HL-60 (cell line): Measurements from ENCODE around the gene ERF.

Source experiments
- DNase-seq, 2 experiments: peaks; one replicate each; pipeline ENCODE4 v3.0.0-alpha.2; 2010 to 2020; ENCODE audit warnings: low read depth in 1 of 2, low spot score in 1 of 2
- H3K27ac ChIP-seq: fragments of 250-450 bp; sonication (Bioruptor Pico); replicated peaks from 2 replicates; pipeline ENCODE4 v1.5.1; 2020; ENCODE audit warnings: mild to moderate bottlenecking, moderate library complexity
- H3K27me3 ChIP-seq: fragments of 250-450 bp; sonication (Bioruptor Pico); 2 replicates; pipeline ENCODE4 v1.5.1; 2021; ENCODE audit warnings: mild to moderate bottlenecking, moderate library complexity; ENCODE audit not compliant: insufficient read depth, poor library complexity, severe bottlenecking
- H3K4me3 ChIP-seq: replicated peaks from 2 replicates; pipeline ENCODE4 v1.5.1; 2011; ENCODE audit warnings: mild to moderate bottlenecking, control low read depth, low read length; ENCODE audit not compliant: insufficient read depth
- CTCF ChIP-seq: IDR thresholded peaks from one replicate; pipeline ENCODE4 v1.5.1; 2011; ENCODE audit warnings: low read length, control low read depth, inconsistent platforms; ENCODE audit not compliant: insufficient read depth
- GABPA ChIP-seq: IDR thresholded peaks from 2 replicates; pipeline ENCODE4 v1.6.1; 2012; ENCODE audit warnings: low read depth
- POLR2AphosphoS5 ChIP-seq: IDR thresholded peaks from 2 replicates; pipeline ENCODE4 v1.6.1; 2012; ENCODE audit warnings: low read depth
- REST ChIP-seq: IDR thresholded peaks from 2 replicates; pipeline ENCODE4 v1.6.1; 2012; ENCODE audit warnings: low read depth; ENCODE audit not compliant: insufficient replicate concordance
- SPI1 ChIP-seq: IDR thresholded peaks from 2 replicates; pipeline ENCODE4 v1.6.1; 2012; ENCODE audit warnings: low read depth, mild to moderate bottlenecking, borderline replicate concordance

Gene ERF

GRCh38 chr19:42244347-42245220, 10.3 kb downstream of the ERF start:
- no peaks in the 10 kb centered on the region for H3K27me3 ChIP-seq
- peak; percentile 89 to 96 for DNase-seq
- peak overlapping the region; percentile 78 for H3K27ac ChIP-seq
- peak; percentile 80 for TF ChIP-seq SPI1
- TF ChIP-seq REST = no peak
- TF ChIP-seq GABPA = peak; percentile 84
- TF ChIP-seq POLR2AphosphoS5 = 0 out of 2 replicates have a peak, but pooled peaks have one; percentile 6
- peak; percentile 37 for TF ChIP-seq CTCF
- peak overlapping the region; percentile 47 for H3K4me3 ChIP-seq

GRCh38 chr19:42242512-42243409, 12.2 kb downstream of the ERF start, which contains the start of gene GSK3A:
TSS of gene GSK3A (minus strand) at chr19:42242602. CDS start at chr19:42242465, 137 bp downstream.
- Histone ChIP-seq H3K4me3 (peak within 1 kb of the TSS; percentile 74), H3K27me3 (no peaks in the 10 kb centered on the region), H3K27ac (peak within 1 kb of the TSS; percentile 78)
- DNase-seq = peak; percentile 99
- TF ChIP-seq SPI1 (peak; percentile 61; the same call in 1 of the 2 replicates), GABPA (peak; percentile 44), REST (no peak), CTCF (no peak), POLR2AphosphoS5 (peak; percentile 85)

- Histone ChIP-seq H3K27me3 (no peaks in the 10 kb centered on the region), H3K27ac (peak overlapping the region; percentile 65), H3K4me3 (peak overlapping the region; percentile 74)
- TF ChIP-seq REST (no peak), POLR2AphosphoS5 (no peak), GABPA (no peak), CTCF (no peak), SPI1 (no peak)
- no peak for DNase-seq
Measured at GRCh38 chr19:42242069-42242511, 12.8 kb downstream of the ERF start.
